Right lobe of liver (tissue), 6 donors: ENCODE data around the gene CCL3. TPM values are rescaled to one million over a fixed set of nuclear protein-coding genes. Genes with fewer than 3 reads are reported as not detected.
"Not testable (repeated sequence)": the region's sequence is repeated elsewhere in the genome, so short reads cannot be mapped to it uniquely, and the experiment has no call there.

ENCODE experiments used
- ATAC-seq, 4 donors: fragments of 200-7000 bp; cut with Tn5 transposase; one replicate each; pipeline ENCODE4 v1.9.1; 2020; ENCODE audit warnings: mild to moderate bottlenecking in 4 of 4, moderate library complexity in 4 of 4
- DNase-seq, 3 donors: peaks; one replicate each; pipeline ENCODE4 v3.0.0-alpha.2; 2020
- H3K27ac ChIP-seq, 3 donors: fragments of 200-600 bp; one replicate each; pipeline ENCODE4 v1.8.0; 2022
- H3K27me3 ChIP-seq, 2 donors: fragments of 200-600 bp; one replicate each; pipeline ENCODE4 v1.8.0; 2022
- H3K36me3 ChIP-seq, 4 donors: fragments of 200-600 bp; sonication (generic) in 1 of 4; one replicate each; pipeline versions ENCODE4 v1.5.1 to v1.8.0; 2017 to 2022; ENCODE audit warnings: control low read depth in 1 of 4
- H3K4me1 ChIP-seq, 4 donors: fragments of 200-600 bp; sonication (generic) in 1 of 4; one replicate each; pipeline versions ENCODE4 v1.5.1 to v1.8.0; 2017 to 2022; ENCODE audit warnings: control low read depth in 1 of 4
- H3K4me3 ChIP-seq, 3 donors: fragments of 200-600 bp; one replicate each; pipeline ENCODE4 v1.8.0; 2022
- H3K9me3 ChIP-seq, 4 donors: fragments of 200-600 bp; sonication (generic) in 1 of 4; one replicate each; pipeline versions ENCODE4 v1.5.1 to v1.8.0; 2017 to 2022; ENCODE audit warnings: control low read depth in 1 of 4
- POLR2A ChIP-seq: fragments of 450-650 bp; IDR thresholded peaks from one replicate; pipeline ENCODE4 v1.6.1; 2017; ENCODE audit warnings: antibody characterized with exemption, mild to moderate bottlenecking
- WGBS: methylation state at CpG from one replicate; pipeline ENCODE4 v1.1.6; 2018; ENCODE audit warnings: low coverage, low lambda C conversion rate; ENCODE audit not compliant: insufficient coverage; ENCODE audit errors: missing lambda C conversion rate; 5-methylcytosine and 5-hydroxymethylcytosine counted together
- intact Hi-C, 2 donors: fragments of 100-400 bp; cut with DNase I; formaldehyde crosslinking; loops; one replicate each; pipeline versions ENCODE4 v1.11.2 to v1.14.1; 2022
- total RNA-seq, 6 experiments: library from RNA; depleted of rRNA in 2 of 6; stranded (reverse); fragments of >200 nt in 2 of 6; fragmentation: NEBNext Ultra II Directional in 3 of 6; extraction: Animal tissue kit (Norgen Biotek cat#: 25700) in 3 of 6; gene quantifications; one replicate each; pipeline versions ENCODE4 v1.1.0 to v1.2.4, GENCODE V29; 2016 to 2023
- TF ChIP-seq, protein P1 (sequence below), 4 donors: fragments of 200-600 bp in 3 of 4; fragments of 450-650 bp in 1 of 4; IDR thresholded peaks; one replicate each; pipeline versions ENCODE4 v1.5.1 to v1.8.0; 2016 to 2022; ENCODE audit warnings: antibody characterized with exemption in 4 of 4, mild to moderate bottlenecking in 2 of 4
- donor health status: DM: no; HTN: yes; CAD: no.
- donor health status: DM: no; HTN: no; CAD: no.
- donor health status: DM: no; HTN: no; CAD: no.
- donor health status: DM: no; HTN: yes; CAD: no.
- donor health status: DM: no; HTN: yes; CAD: no.

CCL3 gene
- total RNA-seq, 6 experiments from 2014 or later, result 0.43 to 18.2 (median 0.53) TPM; not detected in 1

DNA sequence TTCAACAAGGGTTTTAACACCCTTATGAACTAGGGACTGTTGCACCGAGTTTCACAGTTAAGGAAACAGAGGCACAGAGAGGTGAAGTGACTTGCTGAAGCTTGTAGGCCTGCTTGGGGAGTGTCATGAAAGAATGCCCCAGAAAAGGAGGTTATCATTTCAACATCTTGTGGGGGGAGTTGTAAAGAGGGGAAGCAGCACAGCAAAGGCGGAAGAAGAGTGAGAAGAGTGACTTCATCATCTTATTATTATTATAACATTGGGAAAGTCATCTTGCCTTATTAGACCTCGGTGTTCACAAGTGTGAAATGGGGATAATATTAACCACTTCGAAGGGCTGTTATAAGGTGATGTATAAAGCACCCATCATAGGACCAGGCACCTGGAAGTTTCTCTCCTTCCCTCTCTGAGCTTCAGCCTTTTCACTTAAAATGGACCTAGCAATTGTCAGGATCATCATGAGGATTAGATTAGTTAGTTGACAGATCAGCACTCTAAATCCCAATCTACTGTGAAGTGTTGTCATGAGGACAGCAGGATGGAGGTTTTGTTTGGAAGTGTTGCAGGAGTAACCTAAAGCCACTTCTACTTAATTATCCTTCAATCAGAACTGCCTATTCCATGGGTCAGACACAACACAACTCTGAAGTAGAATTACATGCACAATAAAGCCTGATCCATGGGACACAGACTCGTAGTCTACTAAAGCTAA, 16.0 kb upstream of the CCL3 start:
- H3K9me3 ChIP-seq, result no peaks in the 10 kb centered on the region
- H3K27ac ChIP-seq, result no peak overlapping the region
- ATAC-seq (peak in 3 of 4 donors; percentile 13 to 28 (median 19)), DNase-seq (no peak)
- H3K4me3 ChIP-seq, result no peak overlapping the region
- 86% methylated on average over 5 of the region's 5 CpGs for WGBS
- no peaks in the 10 kb centered on the region for H3K4me1 ChIP-seq
- no peaks in the 10 kb centered on the region for H3K36me3 ChIP-seq
- H3K27me3 ChIP-seq, result no peaks in the 10 kb centered on the region
- intact Hi-C loops, result no loop called here
- TF ChIP-seq, protein P1, sequence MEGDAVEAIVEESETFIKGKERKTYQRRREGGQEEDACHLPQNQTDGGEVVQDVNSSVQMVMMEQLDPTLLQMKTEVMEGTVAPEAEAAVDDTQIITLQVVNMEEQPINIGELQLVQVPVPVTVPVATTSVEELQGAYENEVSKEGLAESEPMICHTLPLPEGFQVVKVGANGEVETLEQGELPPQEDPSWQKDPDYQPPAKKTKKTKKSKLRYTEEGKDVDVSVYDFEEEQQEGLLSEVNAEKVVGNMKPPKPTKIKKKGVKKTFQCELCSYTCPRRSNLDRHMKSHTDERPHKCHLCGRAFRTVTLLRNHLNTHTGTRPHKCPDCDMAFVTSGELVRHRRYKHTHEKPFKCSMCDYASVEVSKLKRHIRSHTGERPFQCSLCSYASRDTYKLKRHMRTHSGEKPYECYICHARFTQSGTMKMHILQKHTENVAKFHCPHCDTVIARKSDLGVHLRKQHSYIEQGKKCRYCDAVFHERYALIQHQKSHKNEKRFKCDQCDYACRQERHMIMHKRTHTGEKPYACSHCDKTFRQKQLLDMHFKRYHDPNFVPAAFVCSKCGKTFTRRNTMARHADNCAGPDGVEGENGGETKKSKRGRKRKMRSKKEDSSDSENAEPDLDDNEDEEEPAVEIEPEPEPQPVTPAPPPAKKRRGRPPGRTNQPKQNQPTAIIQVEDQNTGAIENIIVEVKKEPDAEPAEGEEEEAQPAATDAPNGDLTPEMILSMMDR (IDR thresholded peaks at IDR 0.05), result no peak
- TF ChIP-seq POLR2A, result no peak

DNA sequence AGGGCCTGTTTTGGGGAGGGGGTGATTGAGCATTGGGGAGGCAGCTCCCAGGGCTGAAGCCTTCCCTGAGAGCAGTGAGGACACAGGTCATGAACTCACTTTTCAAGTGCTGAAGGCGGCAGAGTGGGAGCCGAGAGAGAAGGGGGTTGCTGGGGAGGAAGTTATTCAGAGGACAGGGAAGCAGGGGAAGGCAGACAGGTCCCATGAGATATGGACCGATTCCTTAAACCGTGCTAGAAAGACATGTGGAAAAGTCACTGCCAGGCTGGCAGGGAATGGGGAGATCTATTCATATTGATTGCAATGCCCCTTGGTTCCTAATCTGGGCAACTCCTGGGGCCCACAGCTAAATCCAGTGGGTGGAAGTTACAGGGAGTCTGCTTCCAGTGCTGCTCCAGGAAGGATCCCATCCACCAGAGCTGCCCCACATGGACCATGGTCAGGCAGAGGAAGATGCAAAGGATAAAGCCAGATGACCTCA, 14.8 kb upstream of the CCL3 start:
- no peaks in the 10 kb centered on the region for H3K36me3 ChIP-seq
- no peak overlapping the region for H3K4me3 ChIP-seq
- no peaks in the 10 kb centered on the region for H3K27me3 ChIP-seq
- no peak for DNase-seq
- intact Hi-C loops, result no loop called here
- no peaks in the 10 kb centered on the region for H3K9me3 ChIP-seq
- no peak for TF ChIP-seq POLR2A
- TF ChIP-seq, protein P1 (IDR thresholded peaks at IDR 0.05), result no peak
- H3K27ac ChIP-seq, result no peak overlapping the region
- WGBS, result 69% methylated on average over 4 of the region's 4 CpGs
- peak in 3 of 4 donors; percentile 5 to 40 (median 40) for ATAC-seq
- H3K4me1 ChIP-seq, result no peaks in the 10 kb centered on the region

GRCh38 chr17:36104246-36104645, 14.3 kb upstream of the CCL3 start:
- DNase-seq, intact Hi-C loops, H3K36me3 ChIP-seq, H3K9me3 ChIP-seq, H3K27ac ChIP-seq, H3K27me3 ChIP-seq, H3K4me1 ChIP-seq, H3K4me3 ChIP-seq: not testable (repeated sequence)
- WGBS, result 68% methylated on average over 5 of the region's 7 CpGs
- peak in 1 of 4 donors; percentile 7 for ATAC-seq

DNA sequence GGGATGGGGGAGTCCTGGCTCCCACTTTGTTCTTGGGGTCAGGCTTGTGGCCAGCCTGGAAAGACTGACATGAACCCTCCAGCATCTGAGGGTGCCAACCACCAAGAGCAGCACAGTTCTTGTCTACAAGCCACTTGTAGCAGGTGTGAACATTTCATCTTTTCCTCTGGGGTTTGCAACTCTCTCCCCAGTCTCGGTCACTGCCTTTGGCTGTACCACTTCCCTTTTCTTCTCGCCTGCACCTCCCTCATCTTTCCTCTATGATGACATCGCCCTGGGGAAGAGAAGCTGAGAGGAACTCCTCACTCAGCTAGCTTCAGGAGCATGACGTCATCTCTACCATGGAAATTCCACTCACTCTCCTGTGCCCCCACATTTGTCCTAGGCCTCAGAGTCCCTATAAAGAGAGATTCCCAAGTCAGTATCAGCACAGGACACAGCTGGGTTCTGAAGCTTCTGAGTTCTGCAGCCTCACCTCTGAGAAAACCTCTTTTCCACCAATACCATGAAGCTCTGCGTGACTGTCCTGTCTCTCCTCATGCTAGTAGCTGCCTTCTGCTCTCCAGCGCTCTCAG, 13.5 kb upstream of the CCL3 start, which contains the start of gene CCL4:
TSS of gene CCL4 (plus strand) at position 427 of the 575 bp plus-strand sequence. CDS start at position 506, 79 bp downstream.
- H3K9me3 ChIP-seq, H3K4me3 ChIP-seq, H3K27ac ChIP-seq, H3K27me3 ChIP-seq, H3K36me3 ChIP-seq, H3K4me1 ChIP-seq, DNase-seq, intact Hi-C loops: not testable (repeated sequence)
- WGBS, result 68% methylated on average over 4 of the region's 6 CpGs
- ATAC-seq, result peak; percentile 59 to 73 (median 63)

DNA sequence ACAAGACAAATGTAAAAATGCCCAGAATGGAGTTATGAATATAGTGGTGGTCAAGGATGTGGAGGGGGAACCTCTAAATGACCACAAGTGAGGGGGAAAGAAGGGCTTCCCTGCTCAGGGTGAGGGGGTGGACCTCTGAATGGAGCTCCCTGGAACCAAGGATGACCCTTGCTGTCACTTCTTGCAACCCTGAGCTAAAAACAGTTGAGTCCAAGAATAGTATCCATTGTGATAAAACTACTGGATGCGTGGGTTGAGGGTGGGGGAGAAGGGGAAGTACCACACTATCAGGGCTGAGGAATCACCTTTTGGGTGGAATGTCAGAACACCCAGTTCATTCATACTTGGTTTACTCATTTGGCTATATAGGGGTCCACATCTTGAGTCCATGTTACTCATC, 9.1 kb upstream of the CCL3 start:
- H3K4me3 ChIP-seq, H3K9me3 ChIP-seq, H3K27ac ChIP-seq, H3K4me1 ChIP-seq, H3K27me3 ChIP-seq, H3K36me3 ChIP-seq, DNase-seq, ATAC-seq, intact Hi-C loops: not testable (repeated sequence)
- 83% methylated on average over 1 of the region's 1 CpG for WGBS

DNA sequence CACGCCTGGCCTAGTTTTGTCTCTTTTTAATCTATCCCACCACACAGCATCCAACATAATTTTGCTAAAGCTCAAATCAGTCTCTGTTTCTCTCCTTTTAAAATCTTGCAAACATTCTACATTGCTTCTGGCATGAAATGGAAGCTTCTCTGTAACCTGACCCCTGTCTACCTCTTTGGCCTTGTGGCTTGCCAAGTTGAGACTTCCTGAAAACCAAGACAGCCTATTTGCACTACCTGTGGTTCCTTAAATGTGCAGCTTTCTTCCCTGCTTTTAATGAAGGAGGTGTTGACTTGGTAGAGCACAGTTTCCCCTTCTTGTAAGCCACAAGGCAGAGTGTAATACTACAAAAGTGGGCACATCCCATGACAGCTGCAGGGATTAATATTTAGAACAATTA, 6.0 kb upstream of the CCL3 start:
- H3K4me1 ChIP-seq, result peaks cover 0 to 2% (median 0%) of the 10 kb centered on the region in 4 donors
- H3K36me3 ChIP-seq, result no peaks in the 10 kb centered on the region
- no peak for DNase-seq
- intact Hi-C loops, result no loop called here
- no peak for ATAC-seq
- WGBS, result 100% methylated on average over 1 of the region's 1 CpG
- no peaks in the 10 kb centered on the region for H3K9me3 ChIP-seq
- no peak overlapping the region for H3K27ac ChIP-seq
- no peak overlapping the region for H3K4me3 ChIP-seq
- no peak for TF ChIP-seq POLR2A
- TF ChIP-seq, protein P1 (IDR thresholded peaks at IDR 0.05), result no peak
- H3K27me3 ChIP-seq, result no peaks in the 10 kb centered on the region
